Measurements from ENCODE around the gene LARGE1.
A peak's percentile ranks its signal among the peaks of the same experiment; 100 is the strongest.

The LARGE1 gene

GRCh38 chr22:33429281-33429680, 491.0 kb downstream of the LARGE1 start:
- H3K9me3 ChIP-seq (ENCODE audit: control insufficient read depth, low read length), result no peaks in the 10 kb centered on the region
- no peak overlapping the region for H3K9ac ChIP-seq (ENCODE audit: low read length)
- H3K4me1 ChIP-seq (ENCODE audit: control insufficient read depth, insufficient read depth, low read length), result no peaks in the 10 kb centered on the region
- H3K4me3 ChIP-seq (ENCODE audit: low read length), result no peak overlapping the region
- H3K27me3 ChIP-seq (replicated peaks; ENCODE audit: control insufficient read depth, insufficient read depth, low read length), result no peaks in the 10 kb centered on the region
- no peak for DNase-seq (ENCODE audit: low read depth)
- H3K36me3 ChIP-seq (ENCODE audit: control insufficient read depth, insufficient read depth, low read length, severe bottlenecking), result peaks cover 12% of the 10 kb centered on the region

GRCh38 chr22:33427461-33427860, 492.8 kb downstream of the LARGE1 start:
- Histone ChIP-seq H3K9ac (ENCODE audit: low read length) (no peak overlapping the region), H3K27me3 (replicated peaks; ENCODE audit: control insufficient read depth, insufficient read depth, low read length) (no peaks in the 10 kb centered on the region), H3K4me1 (ENCODE audit: control insufficient read depth, insufficient read depth, low read length) (no peaks in the 10 kb centered on the region), H3K9me3 (ENCODE audit: control insufficient read depth, low read length) (no peaks in the 10 kb centered on the region), H3K4me3 (ENCODE audit: low read length) (no peak overlapping the region), H3K36me3 (ENCODE audit: control insufficient read depth, insufficient read depth, low read length, severe bottlenecking) (peaks cover 12% of the 10 kb centered on the region)
- no peak for DNase-seq (ENCODE audit: low read depth)

- DNase-seq (ENCODE audit: low read depth), result peak; percentile 17
- no peak overlapping the region for H3K4me3 ChIP-seq (ENCODE audit: low read length)
- no peaks in the 10 kb centered on the region for H3K9me3 ChIP-seq (ENCODE audit: control insufficient read depth, low read length)
- peaks cover 12% of the 10 kb centered on the region for H3K36me3 ChIP-seq (ENCODE audit: control insufficient read depth, insufficient read depth, low read length, severe bottlenecking)
- no peak overlapping the region for H3K9ac ChIP-seq (ENCODE audit: low read length)
- H3K27me3 ChIP-seq (replicated peaks; ENCODE audit: control insufficient read depth, insufficient read depth, low read length), result no peaks in the 10 kb centered on the region
- no peaks in the 10 kb centered on the region for H3K4me1 ChIP-seq (ENCODE audit: control insufficient read depth, insufficient read depth, low read length)
Observed at GRCh38 chr22:33426451-33426850, 493.8 kb downstream of the LARGE1 start.

GRCh38 chr22:33421859-33422258, 498.4 kb downstream of the LARGE1 start:
- H3K9ac ChIP-seq (ENCODE audit: low read length), result no peak overlapping the region
- no peaks in the 10 kb centered on the region for H3K9me3 ChIP-seq (ENCODE audit: control insufficient read depth, low read length)
- H3K36me3 ChIP-seq (ENCODE audit: control insufficient read depth, insufficient read depth, low read length, severe bottlenecking), result no peaks in the 10 kb centered on the region
- H3K27me3 ChIP-seq (replicated peaks; ENCODE audit: control insufficient read depth, insufficient read depth, low read length), result no peaks in the 10 kb centered on the region
- H3K4me3 ChIP-seq (ENCODE audit: low read length), result no peak overlapping the region
- DNase-seq (ENCODE audit: low read depth), result no peak
- H3K4me1 ChIP-seq (ENCODE audit: control insufficient read depth, insufficient read depth, low read length), result no peaks in the 10 kb centered on the region

GRCh38 chr22:33418484-33418883, 501.8 kb downstream of the LARGE1 start:
- no peaks in the 10 kb centered on the region for H3K4me1 ChIP-seq (ENCODE audit: control insufficient read depth, insufficient read depth, low read length)
- no peak overlapping the region for H3K4me3 ChIP-seq (ENCODE audit: low read length)
- no peak for DNase-seq (ENCODE audit: low read depth)
- no peaks in the 10 kb centered on the region for H3K27me3 ChIP-seq (replicated peaks; ENCODE audit: control insufficient read depth, insufficient read depth, low read length)
- H3K9ac ChIP-seq (ENCODE audit: low read length), result no peak overlapping the region
- no peaks in the 10 kb centered on the region for H3K36me3 ChIP-seq (ENCODE audit: control insufficient read depth, insufficient read depth, low read length, severe bottlenecking)
- H3K9me3 ChIP-seq (ENCODE audit: control insufficient read depth, low read length), result no peaks in the 10 kb centered on the region

- Histone ChIP-seq H3K4me1 (ENCODE audit: control insufficient read depth, insufficient read depth, low read length) (no peaks in the 10 kb centered on the region), H3K9me3 (ENCODE audit: control insufficient read depth, low read length) (no peaks in the 10 kb centered on the region), H3K4me3 (ENCODE audit: low read length) (no peak overlapping the region), H3K9ac (ENCODE audit: low read length) (no peak overlapping the region), H3K27me3 (replicated peaks; ENCODE audit: control insufficient read depth, insufficient read depth, low read length) (no peaks in the 10 kb centered on the region), H3K36me3 (ENCODE audit: control insufficient read depth, insufficient read depth, low read length, severe bottlenecking) (no peaks in the 10 kb centered on the region)
- no peak for DNase-seq (ENCODE audit: low read depth)
Observed at GRCh38 chr22:33415401-33415800, 504.9 kb downstream of the LARGE1 start.

- no peak for DNase-seq (ENCODE audit: low read depth)
- Histone ChIP-seq H3K27me3 (replicated peaks; ENCODE audit: control insufficient read depth, insufficient read depth, low read length) (no peaks in the 10 kb centered on the region), H3K4me1 (ENCODE audit: control insufficient read depth, insufficient read depth, low read length) (no peaks in the 10 kb centered on the region), H3K9me3 (ENCODE audit: control insufficient read depth, low read length) (no peaks in the 10 kb centered on the region), H3K4me3 (ENCODE audit: low read length) (no peak overlapping the region), H3K36me3 (ENCODE audit: control insufficient read depth, insufficient read depth, low read length, severe bottlenecking) (no peaks in the 10 kb centered on the region), H3K9ac (ENCODE audit: low read length) (no peak overlapping the region)
Observed at GRCh38 chr22:33409079-33409478, 511.2 kb downstream of the LARGE1 start.

- Histone ChIP-seq H3K4me3 (ENCODE audit: low read length) (no peak overlapping the region), H3K36me3 (ENCODE audit: control insufficient read depth, insufficient read depth, low read length, severe bottlenecking) (no peaks in the 10 kb centered on the region), H3K9me3 (ENCODE audit: control insufficient read depth, low read length) (no peaks in the 10 kb centered on the region), H3K27me3 (replicated peaks; ENCODE audit: control insufficient read depth, insufficient read depth, low read length) (no peaks in the 10 kb centered on the region), H3K9ac (ENCODE audit: low read length) (no peak overlapping the region), H3K4me1 (ENCODE audit: control insufficient read depth, insufficient read depth, low read length) (no peaks in the 10 kb centered on the region)
- no peak for DNase-seq (ENCODE audit: low read depth)
Observed at GRCh38 chr22:33405194-33405593, 515.1 kb downstream of the LARGE1 start.

- Histone ChIP-seq H3K36me3 (ENCODE audit: control insufficient read depth, insufficient read depth, low read length, severe bottlenecking) (no peaks in the 10 kb centered on the region), H3K4me3 (ENCODE audit: low read length) (no peak overlapping the region), H3K9ac (ENCODE audit: low read length) (no peak overlapping the region), H3K9me3 (ENCODE audit: control insufficient read depth, low read length) (no peaks in the 10 kb centered on the region), H3K27me3 (replicated peaks; ENCODE audit: control insufficient read depth, insufficient read depth, low read length) (no peaks in the 10 kb centered on the region), H3K4me1 (ENCODE audit: control insufficient read depth, insufficient read depth, low read length) (no peaks in the 10 kb centered on the region)
- DNase-seq (ENCODE audit: low read depth), result no peak
Observed at GRCh38 chr22:33404723-33405122, 515.6 kb downstream of the LARGE1 start.

- no peak overlapping the region for H3K9ac ChIP-seq (ENCODE audit: low read length)
- H3K4me3 ChIP-seq (ENCODE audit: low read length), result no peak overlapping the region
- H3K27me3 ChIP-seq (replicated peaks; ENCODE audit: control insufficient read depth, insufficient read depth, low read length), result no peaks in the 10 kb centered on the region
- no peaks in the 10 kb centered on the region for H3K4me1 ChIP-seq (ENCODE audit: control insufficient read depth, insufficient read depth, low read length)
- H3K9me3 ChIP-seq (ENCODE audit: control insufficient read depth, low read length), result no peaks in the 10 kb centered on the region
- H3K36me3 ChIP-seq (ENCODE audit: control insufficient read depth, insufficient read depth, low read length, severe bottlenecking), result no peaks in the 10 kb centered on the region
- no peak for DNase-seq (ENCODE audit: low read depth)
Observed at GRCh38 chr22:33402325-33402724, 518.0 kb downstream of the LARGE1 start.

- Histone ChIP-seq H3K36me3 (ENCODE audit: control insufficient read depth, insufficient read depth, low read length, severe bottlenecking) (no peaks in the 10 kb centered on the region), H3K4me3 (ENCODE audit: low read length) (no peak overlapping the region), H3K9ac (ENCODE audit: low read length) (no peak overlapping the region), H3K27me3 (replicated peaks; ENCODE audit: control insufficient read depth, insufficient read depth, low read length) (no peaks in the 10 kb centered on the region), H3K9me3 (ENCODE audit: control insufficient read depth, low read length) (no peaks in the 10 kb centered on the region), H3K4me1 (ENCODE audit: control insufficient read depth, insufficient read depth, low read length) (no peaks in the 10 kb centered on the region)
- DNase-seq (ENCODE audit: low read depth), result peak; percentile 59
Observed at GRCh38 chr22:33401291-33401690, 519.0 kb downstream of the LARGE1 start.

- no peaks in the 10 kb centered on the region for H3K9me3 ChIP-seq (ENCODE audit: control insufficient read depth, low read length)
Observed at GRCh38 chr22:33400891-33401290, 519.4 kb downstream of the LARGE1 start.

More at GRCh38 chr22:33400891-33401290, 519.4 kb downstream of the LARGE1 start:
- no peak for DNase-seq (ENCODE audit: low read depth)
- no peak overlapping the region for H3K9ac ChIP-seq (ENCODE audit: low read length)
- H3K4me3 ChIP-seq (ENCODE audit: low read length), result no peak overlapping the region
- H3K36me3 ChIP-seq (ENCODE audit: control insufficient read depth, insufficient read depth, low read length, severe bottlenecking), result no peaks in the 10 kb centered on the region
- no peaks in the 10 kb centered on the region for H3K27me3 ChIP-seq (replicated peaks; ENCODE audit: control insufficient read depth, insufficient read depth, low read length)
- H3K4me1 ChIP-seq (ENCODE audit: control insufficient read depth, insufficient read depth, low read length), result no peaks in the 10 kb centered on the region

Measured in adipocyte (in vitro differentiated cells).